ENCODE data around the gene MRPL11.
A peak's percentile ranks its signal among the peaks of the same experiment; 100 is the strongest.

MRPL11 gene

GRCh38 chr11:66391322-66391721 is 47.3 kb downstream of the MRPL11 start:
- no peak for DNase-seq (ENCODE audit: low read depth in 2 of 2)

GRCh38 chr11:66388780-66389386 is 49.8 kb downstream of the MRPL11 start:
- DNase-seq (ENCODE audit: low read depth in 2 of 2): peak; percentile 34 to 43

- peak; percentile 59 to 77 for DNase-seq (ENCODE audit: low read depth in 2 of 2)
Observed at GRCh38 chr11:66386171-66387069, 52.2 kb downstream of the MRPL11 start.

Measured in stimulated activated CD4-positive, alpha-beta T cell treated with anti-CD3 and anti-CD28 coated beads, Interleukin-1b, Interleukin-23, amount 100 ng/mL, for 1 hour (primary cell).